NCI-H526 (cell line): ENCODE data around the gene DNAH8.

ENCODE experiments used
- DNase-seq, 2 experiments: peaks; one replicate each; lab custom pipeline; 2025; lab: John Stamatoyannopoulos, UW

DNAH8 gene

GRCh38 chr6:38702558-38703397 is 12.3 kb upstream of the DNAH8 start, which contains the start of gene GLO1:
Gene GLO1 (minus strand): TSS chr6:38703145. CDS start chr6:38703054, 91 bp downstream.
- peak; percentile 95 to 98 for DNase-seq

- DNase-seq: no peak
Measured at GRCh38 chr6:38703949-38704590, 11.0 kb upstream of the DNAH8 start.

- no peak for DNase-seq
Measured at GRCh38 chr6:38705924-38706323, 9.2 kb upstream of the DNAH8 start.

GRCh38 chr6:38708496-38708895 is 6.6 kb upstream of the DNAH8 start:
- no peak for DNase-seq

GRCh38 chr6:38713812-38714211 is 1.3 kb upstream of the DNAH8 start:
- no peak for DNase-seq

- DNase-seq: no peak
Measured at GRCh38 chr6:38714239-38715015, 684 bp upstream of the DNAH8 start.

- DNase-seq: no peak
Measured at GRCh38 chr6:38716825-38717224, 1.7 kb downstream of the DNAH8 start.

GRCh38 chr6:38719358-38719757 is 4.2 kb downstream of the DNAH8 start:
- no peak for DNase-seq

GRCh38 chr6:38720295-38720694 is 5.2 kb downstream of the DNAH8 start:
- DNase-seq: peak in 1 of 2 experiments; percentile 13

- DNase-seq: no peak
Measured at GRCh38 chr6:38722038-38722437, 6.9 kb downstream of the DNAH8 start.

GRCh38 chr6:38722727-38723334 is 7.7 kb downstream of the DNAH8 start:
- no peak for DNase-seq

- no peak for DNase-seq
Measured at GRCh38 chr6:38723783-38724182, 8.7 kb downstream of the DNAH8 start.

- DNase-seq: peak in 1 of 2 experiments; percentile 16
Measured at GRCh38 chr6:38724343-38724742, 9.2 kb downstream of the DNAH8 start.

GRCh38 chr6:38725414-38726183 is 10.5 kb downstream of the DNAH8 start:
- DNase-seq: no peak

- no peak for DNase-seq
Measured at GRCh38 chr6:38728203-38728602, 13.1 kb downstream of the DNAH8 start.

- no peak for DNase-seq
Measured at GRCh38 chr6:38730140-38730862, 15.2 kb downstream of the DNAH8 start.

GRCh38 chr6:38736951-38737350 is 21.8 kb downstream of the DNAH8 start:
- DNase-seq: no peak

GRCh38 chr6:38738261-38738660 is 23.1 kb downstream of the DNAH8 start:
- DNase-seq: no peak

GRCh38 chr6:38739532-38739931 is 24.4 kb downstream of the DNAH8 start:
- DNase-seq: peak in 1 of 2 experiments; percentile 20

- DNase-seq: no peak
Measured at GRCh38 chr6:38749473-38749872, 34.4 kb downstream of the DNAH8 start.
